Fibroblast of gingiva (primary cell): Measurements from ENCODE around the gene GALNT2.

Experiments used
- DNase-seq: peaks from one replicate; pipeline ENCODE4 v3.0.0-alpha.2; 2011; ENCODE audit warnings: low read depth

Gene GALNT2

GRCh38 chr1:230130172-230130944, 63.3 kb downstream of the GALNT2 start:
- DNase-seq = no peak

- DNase-seq = no peak
Measured at GRCh38 chr1:230131457-230131856, 64.4 kb downstream of the GALNT2 start.

DNA sequence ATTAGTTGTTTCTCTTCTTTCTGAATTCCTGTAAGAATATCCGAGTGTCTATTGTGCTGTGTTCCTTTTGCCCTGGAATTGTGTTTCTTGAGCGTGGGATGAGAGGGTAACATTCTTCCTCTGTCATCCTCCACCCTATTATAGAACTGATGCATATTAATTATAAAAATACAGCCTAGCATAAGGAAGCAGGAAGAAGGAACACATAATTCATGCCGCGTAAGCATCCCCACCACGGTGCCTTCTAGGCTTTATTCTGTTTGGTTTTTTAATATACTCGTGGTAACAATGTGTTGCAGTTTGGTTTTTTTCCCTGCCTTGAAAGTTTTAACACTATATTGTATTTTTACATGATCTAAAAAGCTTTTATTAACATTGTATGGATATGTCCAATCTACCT, 65.7 kb downstream of the GALNT2 start:
- no peak for DNase-seq

DNA sequence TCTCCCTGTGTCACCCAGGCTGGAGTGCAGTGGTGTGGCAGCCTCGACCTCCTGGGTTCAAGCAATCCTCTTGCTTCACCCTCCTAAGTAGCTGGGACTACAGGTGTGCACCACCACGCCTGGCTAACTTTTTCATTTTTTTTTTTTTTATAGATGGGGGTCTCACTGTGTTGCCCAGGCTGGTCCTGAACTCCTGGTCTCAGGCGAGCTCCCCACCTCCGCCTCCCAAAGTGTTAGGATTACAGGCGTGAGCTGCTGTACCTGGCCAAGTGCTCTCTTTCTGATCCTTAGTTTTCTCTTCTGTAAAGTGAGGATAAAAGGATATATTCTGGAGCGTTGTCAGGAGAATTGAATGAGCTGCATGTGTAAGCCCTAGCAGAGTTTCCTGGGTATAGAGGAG, 68.7 kb downstream of the GALNT2 start:
- DNase-seq = no peak

- DNase-seq = no peak
Measured at GRCh38 chr1:230136453-230137336, 69.7 kb downstream of the GALNT2 start.

- DNase-seq = peak; percentile 42
Measured at GRCh38 chr1:230137337-230137815, 70.3 kb downstream of the GALNT2 start.

- no peak for DNase-seq
Measured at GRCh38 chr1:230138561-230139239, 71.7 kb downstream of the GALNT2 start.

GRCh38 chr1:230139315-230139714, 72.3 kb downstream of the GALNT2 start:
- no peak for DNase-seq

- no peak for DNase-seq
Measured at GRCh38 chr1:230139741-230140140, 72.7 kb downstream of the GALNT2 start.

DNA sequence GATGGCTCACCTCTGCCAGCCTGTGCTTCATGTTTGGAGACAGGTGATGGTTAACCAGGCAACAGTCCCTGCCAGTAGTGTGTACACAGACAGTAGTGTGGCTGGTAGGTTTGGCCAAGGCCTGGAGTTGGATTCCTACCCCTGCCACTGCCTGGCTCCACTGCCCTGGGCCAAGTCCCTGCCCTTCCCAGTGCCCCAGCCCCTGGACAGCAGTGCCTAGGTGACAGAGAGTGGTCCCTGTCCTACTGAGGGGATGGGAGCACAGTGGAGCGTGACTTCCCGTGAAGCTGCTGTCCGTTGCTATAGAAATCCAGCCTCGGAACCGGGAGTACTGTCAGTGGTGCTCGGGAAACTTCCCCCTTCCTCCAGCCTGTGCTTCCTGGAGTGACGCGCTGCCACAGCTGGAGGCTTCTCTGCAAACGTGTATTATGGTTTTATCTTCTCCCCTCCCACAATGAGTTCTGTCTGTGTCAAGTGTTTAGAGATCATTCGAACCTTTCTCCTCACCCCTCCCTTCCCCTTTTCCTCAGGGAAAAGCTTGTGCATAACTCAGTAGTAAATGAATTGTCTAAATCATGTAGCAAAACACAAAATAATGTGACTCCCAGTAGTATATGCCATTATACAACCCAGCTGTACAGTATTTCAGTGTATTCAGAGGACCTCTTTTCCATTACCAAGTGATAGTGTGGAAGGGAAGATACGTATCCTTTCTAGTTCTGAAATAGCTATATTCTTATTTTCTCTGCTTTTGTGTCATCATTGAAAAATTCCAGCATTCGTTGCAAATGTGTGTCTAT, 73.4 kb downstream of the GALNT2 start:
- peak; percentile 12 for DNase-seq

DNA sequence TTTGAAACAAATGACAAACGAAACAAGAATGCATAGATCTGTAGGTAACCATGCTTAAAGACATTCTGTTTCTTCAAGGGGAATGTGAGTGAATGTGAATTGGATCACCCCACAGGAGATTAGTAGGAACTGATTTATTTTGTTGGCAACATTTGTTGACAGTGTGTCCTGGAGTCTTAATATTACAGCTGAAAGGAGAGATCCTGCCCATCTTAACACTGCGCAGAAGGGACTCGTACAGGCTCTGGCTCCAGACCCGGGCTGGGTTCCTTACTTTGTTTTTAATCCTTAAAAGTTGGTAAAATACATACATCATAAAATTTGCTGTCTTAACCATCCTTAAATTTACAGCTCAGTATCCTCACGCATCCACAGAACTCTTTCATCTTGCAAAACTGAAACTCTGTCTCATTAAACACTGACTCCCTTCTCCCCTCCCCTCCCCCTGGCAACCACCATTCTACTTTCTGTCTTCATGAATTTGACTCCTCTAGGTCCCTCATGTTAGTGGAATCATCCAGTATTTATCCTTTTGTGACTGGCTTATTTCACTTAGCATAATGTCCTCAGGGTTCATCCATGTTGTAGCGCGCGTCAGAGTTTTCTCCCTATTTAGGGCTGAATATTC, 74.1 kb downstream of the GALNT2 start:
- peak; percentile 34 for DNase-seq

GRCh38 chr1:230141797-230142607, 75.0 kb downstream of the GALNT2 start:
- DNase-seq = no peak

- DNase-seq = no peak
Measured at GRCh38 chr1:230142608-230143210, 75.7 kb downstream of the GALNT2 start.

DNA sequence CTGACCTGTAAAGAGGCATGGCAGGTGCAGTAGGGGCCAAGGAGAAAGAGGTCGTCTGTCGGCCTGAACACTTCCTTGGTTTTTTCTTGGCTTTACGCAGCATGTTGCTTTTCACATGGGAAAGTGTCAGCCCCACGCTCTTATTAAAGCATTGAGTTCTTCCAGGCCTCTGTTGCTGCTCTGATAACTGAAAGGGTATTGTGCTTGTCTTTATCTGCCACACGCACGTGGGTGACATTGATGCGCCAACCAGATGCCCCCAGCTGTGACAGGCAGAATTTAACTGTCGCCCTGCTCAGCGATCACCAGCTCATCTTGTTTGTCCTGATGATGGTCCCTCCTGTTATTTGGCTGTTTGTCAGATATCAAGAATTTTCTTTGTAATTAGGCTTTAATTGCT, 76.5 kb downstream of the GALNT2 start:
- no peak for DNase-seq

GRCh38 chr1:230144010-230144614, 77.1 kb downstream of the GALNT2 start:
- DNase-seq = no peak

GRCh38 chr1:230144758-230145504, 77.9 kb downstream of the GALNT2 start:
- DNase-seq = no peak

GRCh38 chr1:230145505-230145899, 78.5 kb downstream of the GALNT2 start:
- no peak for DNase-seq

DNA sequence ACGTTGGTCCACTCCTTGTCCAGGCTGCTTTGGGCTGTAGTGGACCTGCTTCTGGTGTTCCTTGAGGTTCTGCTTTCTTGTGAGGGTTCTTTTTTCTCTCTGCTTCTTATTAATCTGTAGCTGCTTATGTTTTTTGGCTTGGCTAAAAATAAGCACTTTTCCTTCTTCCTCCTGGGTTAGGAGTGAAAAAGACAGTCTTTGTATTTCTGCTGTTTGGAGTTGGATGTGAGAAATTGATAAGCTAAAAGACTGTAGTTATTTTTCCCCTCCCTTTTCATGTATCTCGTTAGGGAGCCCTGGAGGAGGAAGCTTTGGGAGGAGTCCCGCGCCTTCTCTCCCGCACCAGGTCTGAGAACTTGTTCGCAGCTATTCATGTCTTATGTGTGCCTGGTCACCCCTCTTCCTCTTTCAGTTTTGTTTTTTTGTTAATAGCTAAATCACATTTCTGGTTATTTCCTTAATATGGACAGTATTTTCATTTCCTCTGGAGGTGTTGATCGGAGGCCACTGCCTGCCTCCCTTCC, 79.0 kb downstream of the GALNT2 start:
- no peak for DNase-seq
